CD14-positive monocyte (primary cell): ENCODE measurements around the gene OAS1. TPM values are rescaled to one million over a fixed set of nuclear protein-coding genes. Genes with fewer than 3 reads are reported as not detected.

Experiments used
- DNase-seq, 3 donors: peaks; one replicate each; pipeline ENCODE4 v3.0.0-alpha.2; 2011 to 2022
- H2AFZ ChIP-seq: 2 replicates; pipeline ENCODE4 v1.6.0; 2012; ENCODE audit warnings: mild to moderate bottlenecking, low read depth, low read length, inconsistent platforms; ENCODE audit not compliant: insufficient read depth, poor library complexity, severe bottlenecking
- H3K27ac ChIP-seq, 2 donors: 1 replicate in 1 of 2; 2 replicates in 1 of 2; pipeline ENCODE4 v1.5.1; 2012 to 2013; ENCODE audit warnings: low read length in 2 of 2, control low read depth in 1 of 2, inconsistent platforms in 1 of 2, low read depth in 1 of 2, mild to moderate bottlenecking in 1 of 2
- H3K27me3 ChIP-seq, 2 donors: one replicate each; pipeline versions ENCODE4 v1.6.0 to v1.6.1; 2011 to 2013; ENCODE audit warnings: low read length in 2 of 2; ENCODE audit not compliant: control insufficient read depth in 2 of 2, insufficient read depth in 2 of 2
- H3K36me3 ChIP-seq, 2 donors: replicated peaks in 1 of 2; 1 replicate in 1 of 2; 2 replicates in 1 of 2; pipeline versions ENCODE4 v1.5.1 to v1.6.1; 2012 to 2013; ENCODE audit warnings: low read length in 2 of 2, control low read depth in 1 of 2, inconsistent platforms in 1 of 2, mild to moderate bottlenecking in 1 of 2; ENCODE audit not compliant: insufficient read depth in 2 of 2, control insufficient read depth in 1 of 2
- H3K4me1 ChIP-seq, 2 donors: 1 replicate in 1 of 2; 2 replicates in 1 of 2; pipeline versions ENCODE4 v1.5.1 to v1.6.1; 2012 to 2013; ENCODE audit warnings: low read length in 2 of 2, control low read depth in 1 of 2, inconsistent platforms in 1 of 2, mild to moderate bottlenecking in 1 of 2, moderate library complexity in 1 of 2; ENCODE audit not compliant: insufficient read depth in 2 of 2, control insufficient read depth in 1 of 2
- H3K4me2 ChIP-seq: replicated peaks from 2 replicates; pipeline ENCODE3; 2012; ENCODE audit warnings: low read length, moderate library complexity, mild to moderate bottlenecking; ENCODE audit not compliant: poor library complexity, severe bottlenecking; ENCODE audit errors: extremely low read depth
- H3K4me3 ChIP-seq, 3 experiments: fragments of 200-600 bp in 1 of 3; sonication (generic) in 1 of 3; replicated peaks in 1 of 3; 1 replicate in 2 of 3; 2 replicates in 1 of 3; pipeline ENCODE4 v1.5.1; 2011 to 2013; ENCODE audit warnings: low read length in 3 of 3, mild to moderate bottlenecking in 3 of 3, control low read depth in 2 of 3, low read depth in 2 of 3, inconsistent platforms in 1 of 3, moderate library complexity in 1 of 3
- H3K79me2 ChIP-seq: 2 replicates; pipeline ENCODE4 v1.6.0; 2012; ENCODE audit warnings: mild to moderate bottlenecking, control low read depth, inconsistent platforms, low read length, moderate library complexity; ENCODE audit not compliant: insufficient read depth
- H3K9ac ChIP-seq: 2 replicates; pipeline ENCODE4 v1.6.0; 2017; ENCODE audit warnings: low read length, mild to moderate bottlenecking; ENCODE audit not compliant: insufficient read depth, poor library complexity, severe bottlenecking
- H3K9me3 ChIP-seq, 2 donors: replicated peaks in 1 of 2; 1 replicate in 1 of 2; 2 replicates in 1 of 2; pipeline versions ENCODE4 v1.5.1 to v1.6.1; 2012 to 2013; ENCODE audit warnings: low read length in 2 of 2, control low read depth in 1 of 2; ENCODE audit not compliant: control insufficient read depth in 1 of 2, insufficient read depth in 1 of 2
- H4K20me1 ChIP-seq: 2 replicates; pipeline ENCODE4 v1.6.0; 2012; ENCODE audit warnings: mild to moderate bottlenecking, low read length, control low read depth, moderate library complexity; ENCODE audit not compliant: insufficient read depth
- H3K27ac Mint-ChIP-seq, 7 donors: one replicate each; pipeline ENCODE4 v1.8.0; 2020; ENCODE audit warnings: mild to moderate bottlenecking in 7 of 7, mixed read lengths in 7 of 7, moderate library complexity in 6 of 7, inconsistent platforms in 2 of 7
- H3K27me3 Mint-ChIP-seq, 3 donors: one replicate each; pipeline ENCODE4 v1.8.0; 2021 to 2022; ENCODE audit warnings: low read depth in 3 of 3, mild to moderate bottlenecking in 3 of 3, mixed read lengths in 3 of 3, moderate library complexity in 3 of 3, inconsistent platforms in 1 of 3
- H3K36me3 Mint-ChIP-seq, 2 donors: one replicate each; pipeline ENCODE4 v1.8.0; 2020; ENCODE audit warnings: mixed read lengths in 2 of 2, inconsistent platforms in 1 of 2, mild to moderate bottlenecking in 1 of 2
- H3K4me1 Mint-ChIP-seq: one replicate; pipeline ENCODE4 v1.8.0; 2020; ENCODE audit warnings: mild to moderate bottlenecking, mixed read lengths
- H3K4me3 Mint-ChIP-seq, 2 donors: one replicate each; pipeline ENCODE4 v1.8.0; 2020; ENCODE audit warnings: mild to moderate bottlenecking in 2 of 2, mixed read lengths in 2 of 2, moderate library complexity in 1 of 2
- H3K9me3 Mint-ChIP-seq, 7 donors: one replicate each; pipeline ENCODE4 v1.8.0; 2020 to 2022; ENCODE audit warnings: mixed read lengths in 7 of 7, mild to moderate bottlenecking in 6 of 7, moderate library complexity in 6 of 7, inconsistent platforms in 2 of 7
- WGBS: methylation state at CpG from one replicate; pipeline ENCODE4 v1.1.5; 2013; ENCODE audit warnings: missing lambda C conversion rate; ENCODE audit not compliant: insufficient coverage; 5-methylcytosine and 5-hydroxymethylcytosine counted together
- intact Hi-C, 2 donors: fragments of 100-400 bp; cut with micrococcal nuclease; formaldehyde crosslinking; loops; one replicate each; pipeline versions ENCODE4 v1.15.0 to v1.15.1; 2023
- polyA plus RNA-seq, 3 donors: library from polyadenylated mRNA; depleted of rRNA in 1 of 3; unstranded in 2 of 3; stranded (reverse) in 1 of 3; fragments of 300-500 nt in 2 of 3; fragments of >200 nt in 1 of 3; fragmentation: Illumina TruSeq in 2 of 3; gene quantifications; 1 replicate in 2 of 3; 2 replicates in 1 of 3; pipeline ENCODE4 v1.2.3, GENCODE V29; 2012 to 2021
- TF ChIP-seq, protein P1 (sequence below): fragments of 200-600 bp; IDR thresholded peaks from one replicate; pipeline ENCODE4 v1.8.0; 2022; ENCODE audit warnings: antibody characterized with exemption, mild to moderate bottlenecking

The OAS1 gene
- polyA plus RNA-seq, 3 donors = 111 to 237 (median 237) TPM

- no peak overlapping the region for H3K4me2 ChIP-seq
- intact Hi-C loops = no loop called here
- peaks cover 9% of the 10 kb centered on the region for H3K4me1 Mint-ChIP-seq
- H3K9me3 ChIP-seq = no peaks in the 10 kb centered on the region
- no peak for DNase-seq
- H3K9me3 Mint-ChIP-seq = no peaks in the 10 kb centered on the region
- 97% methylated on average over 7 of the region's 7 CpGs for WGBS
- H4K20me1 ChIP-seq = no peaks in the 10 kb centered on the region
- H3K27me3 Mint-ChIP-seq = peaks cover 0 to 5% (median 0%) of the 10 kb centered on the region in 3 donors
- H3K4me3 Mint-ChIP-seq = no peak overlapping the region
- no peak overlapping the region for H2AFZ ChIP-seq
- no peak overlapping the region for H3K27ac Mint-ChIP-seq
- no peak overlapping the region for H3K4me3 ChIP-seq
- H3K79me2 ChIP-seq = no peaks in the 10 kb centered on the region
- H3K27me3 ChIP-seq = no peaks in the 10 kb centered on the region
- H3K36me3 ChIP-seq = peaks cover 68 to 81% of the 10 kb centered on the region in 2 donors
- H3K27ac ChIP-seq = no peak overlapping the region
- H3K9ac ChIP-seq = no peak overlapping the region
- H3K4me1 ChIP-seq = no peaks in the 10 kb centered on the region
- TF ChIP-seq, protein P1, sequence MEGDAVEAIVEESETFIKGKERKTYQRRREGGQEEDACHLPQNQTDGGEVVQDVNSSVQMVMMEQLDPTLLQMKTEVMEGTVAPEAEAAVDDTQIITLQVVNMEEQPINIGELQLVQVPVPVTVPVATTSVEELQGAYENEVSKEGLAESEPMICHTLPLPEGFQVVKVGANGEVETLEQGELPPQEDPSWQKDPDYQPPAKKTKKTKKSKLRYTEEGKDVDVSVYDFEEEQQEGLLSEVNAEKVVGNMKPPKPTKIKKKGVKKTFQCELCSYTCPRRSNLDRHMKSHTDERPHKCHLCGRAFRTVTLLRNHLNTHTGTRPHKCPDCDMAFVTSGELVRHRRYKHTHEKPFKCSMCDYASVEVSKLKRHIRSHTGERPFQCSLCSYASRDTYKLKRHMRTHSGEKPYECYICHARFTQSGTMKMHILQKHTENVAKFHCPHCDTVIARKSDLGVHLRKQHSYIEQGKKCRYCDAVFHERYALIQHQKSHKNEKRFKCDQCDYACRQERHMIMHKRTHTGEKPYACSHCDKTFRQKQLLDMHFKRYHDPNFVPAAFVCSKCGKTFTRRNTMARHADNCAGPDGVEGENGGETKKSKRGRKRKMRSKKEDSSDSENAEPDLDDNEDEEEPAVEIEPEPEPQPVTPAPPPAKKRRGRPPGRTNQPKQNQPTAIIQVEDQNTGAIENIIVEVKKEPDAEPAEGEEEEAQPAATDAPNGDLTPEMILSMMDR = no peak
- peaks cover 74 to 77% of the 10 kb centered on the region in 2 donors for H3K36me3 Mint-ChIP-seq
Measured at GRCh38 chr12:112967858-112968257, 61.1 kb downstream of the OAS1 start.

Other genes with a start within 250 kb of the OAS1 start
- 1 to 10 TPM; 1.3 to 9.6 (median 3.6) TPM for gene RPH3A, start 115.2 kb upstream of the OAS1 start, polyA plus RNA-seq
- 10 to 100 TPM; 22.0 to 54.3 (median 41.9) TPM for gene OAS3, start 31.5 kb downstream of the OAS1 start, polyA plus RNA-seq
- 10 to 100 TPM; 27.7 to 55.9 (median 40.1) TPM for gene OAS2, start 71.6 kb downstream of the OAS1 start, polyA plus RNA-seq
- gene DTX1, start 149.8 kb downstream of the OAS1 start, polyA plus RNA-seq = under 1 TPM in 2 of 3 donors, not detected in 1; 0.04 TPM
- not detected for gene RASAL1, start 228.8 kb downstream of the OAS1 start, polyA plus RNA-seq
- gene CFAP73, start 242.8 kb downstream of the OAS1 start, polyA plus RNA-seq = under 1 TPM in 1 of 3 donors, not detected in 2; 0.14 TPM